SK-N-SH (cell line): Measurements from ENCODE around the gene PDE4D. TPM values are rescaled to one million over a fixed set of nuclear protein-coding genes. Genes with fewer than 3 reads are reported as not detected.

Source experiments
- CTCF ChIA-PET: fragments of 300-600, 350-600 bp; formaldehyde crosslinking; extraction: SDS; loops from one replicate; lab custom pipeline; 2021; lab: Yijun Ruan, JAX
- POLR2A ChIA-PET: fragments of 350-600 bp; sonication (Branson Sonifier 250); formaldehyde crosslinking; extraction: SDS; loops from one replicate; lab custom pipeline; 2020; ENCODE audit warnings: antibody characterized with exemption, inconsistent platforms; lab: Yijun Ruan, JAX
- DNase-seq: peaks from one replicate; pipeline ENCODE4 v3.0.0; 2012
- H2AFZ ChIP-seq: fragments of 200-600 bp; sonication (generic); 2 replicates; pipeline ENCODE4 v1.8.1; 2016; ENCODE audit warnings: antibody characterized with exemption, mild to moderate bottlenecking, low read depth
- H3F3A ChIP-seq: fragments of 200-600 bp; sonication (generic); replicated peaks from 2 replicates; pipeline ENCODE3; 2016; ENCODE audit warnings: antibody characterized with exemption, mild to moderate bottlenecking; ENCODE audit not compliant: insufficient read depth
- H3K27ac ChIP-seq, 2 experiments: fragments of 200-500 bp in 1 of 2; fragments of 200-600 bp in 1 of 2; sonication (Bioruptor generic) in 1 of 2; sonication (generic), shearing (Covaris generic) in 1 of 2; 2 replicates each; pipeline versions ENCODE4 v1.5.1 to v1.6.1; 2014 to 2016; ENCODE audit warnings: low read depth in 2 of 2, inconsistent platforms in 1 of 2, low read length in 1 of 2, mild to moderate bottlenecking in 1 of 2, mixed read lengths in 1 of 2
- H3K27me3 ChIP-seq: fragments of 200-600 bp; sonication (generic), shearing (Covaris generic); 2 replicates; pipeline ENCODE4 v1.6.1; 2016; ENCODE audit warnings: mixed run types; ENCODE audit not compliant: insufficient read depth
- H3K36me3 ChIP-seq, 2 experiments: fragments of 200-500 bp in 1 of 2; fragments of 200-600 bp in 1 of 2; sonication (Bioruptor generic) in 1 of 2; sonication (generic) in 1 of 2; replicated peaks in 1 of 2; 2 replicates each; pipeline versions ENCODE3 to v1.5.1; 2014 to 2016; ENCODE audit warnings: low read length in 1 of 2, mild to moderate bottlenecking in 1 of 2; ENCODE audit not compliant: insufficient read depth in 2 of 2, control insufficient read depth in 1 of 2
- H3K4me1 ChIP-seq, 2 experiments: fragments of 200-500 bp in 1 of 2; fragments of 200-600 bp in 1 of 2; sonication (Bioruptor generic) in 1 of 2; sonication (generic), shearing (Covaris generic) in 1 of 2; 2 replicates each; pipeline versions ENCODE4 v1.5.1 to v1.6.1; 2014 to 2016; ENCODE audit warnings: low read depth in 1 of 2, low read length in 1 of 2, mixed run types in 1 of 2; ENCODE audit not compliant: insufficient read depth in 2 of 2, control insufficient read depth in 1 of 2
- H3K4me2 ChIP-seq: fragments of 200-600 bp; sonication (generic), shearing (Covaris generic); 2 replicates; pipeline ENCODE4 v1.6.1; 2017; ENCODE audit warnings: mixed run types
- H3K4me3 ChIP-seq, 2 experiments: fragments of 200-500 bp in 1 of 2; fragments of 200-600 bp in 1 of 2; sonication (Bioruptor generic) in 1 of 2; sonication (generic), shearing (Covaris generic) in 1 of 2; 2 replicates each; pipeline versions ENCODE4 v1.5.1 to v1.8.1; 2014 to 2016; ENCODE audit warnings: low read depth in 2 of 2, inconsistent platforms in 1 of 2, low read length in 1 of 2, mild to moderate bottlenecking in 1 of 2, mixed read lengths in 1 of 2, moderate library complexity in 1 of 2
- H3K79me2 ChIP-seq: fragments of 200-600 bp; sonication (generic); 2 replicates; pipeline ENCODE4 v1.8.1; 2017; ENCODE audit warnings: mild to moderate bottlenecking; ENCODE audit not compliant: insufficient read depth
- H3K9ac ChIP-seq: fragments of 200-600 bp; sonication (generic); 2 replicates; pipeline ENCODE4 v1.6.1; 2017; ENCODE audit warnings: mixed run types
- H3K9me2 ChIP-seq: fragments of 200-600 bp; sonication (generic); 2 replicates; pipeline ENCODE4 v1.6.1; 2017; ENCODE audit warnings: mixed run types
- H3K9me3 ChIP-seq: fragments of 200-600 bp; sonication (generic); 2 replicates; pipeline ENCODE4 v1.6.1; 2017; ENCODE audit warnings: mixed run types, mild to moderate bottlenecking, moderate library complexity
- H4K20me1 ChIP-seq: fragments of 200-600 bp; sonication (generic); 2 replicates; pipeline ENCODE4 v1.6.1; 2017; ENCODE audit warnings: mild to moderate bottlenecking, mixed run types; ENCODE audit not compliant: insufficient read depth
- ELF1 ChIP-seq: IDR thresholded peaks from 2 replicates; pipeline ENCODE4 v1.4.0; 2012
- FOSL2 ChIP-seq: IDR thresholded peaks from 2 replicates; pipeline ENCODE4 v1.4.0; 2012; ENCODE audit warnings: low read depth, mild to moderate bottlenecking, moderate library complexity, borderline replicate concordance
- FOXM1 ChIP-seq: IDR thresholded peaks from 2 replicates; pipeline ENCODE4 v1.4.0; 2012; ENCODE audit warnings: low read depth, mild to moderate bottlenecking
- GABPA ChIP-seq: IDR thresholded peaks from 2 replicates; pipeline ENCODE4 v1.4.0; 2012; ENCODE audit warnings: low read depth, mild to moderate bottlenecking
- GATA2 ChIP-seq: sonication (generic); formaldehyde crosslinking; IDR thresholded peaks from 2 replicates; pipeline ENCODE4 v1.5.0; 2020; ENCODE audit warnings: mild to moderate bottlenecking, missing genetic modification reagents
- IRF3 ChIP-seq: fragments of 150-350 bp; IDR thresholded peaks from 2 replicates; pipeline ENCODE4 v1.6.1; 2016; ENCODE audit warnings: mild to moderate bottlenecking, low read depth, low read length
- JUND ChIP-seq: IDR thresholded peaks from 2 replicates; pipeline ENCODE4 v1.4.0; 2012
- MEF2A ChIP-seq: IDR thresholded peaks from 2 replicates; pipeline ENCODE4 v1.4.0; 2012; ENCODE audit warnings: low read depth, borderline replicate concordance
- MXI1 ChIP-seq: IDR thresholded peaks from 2 replicates; pipeline ENCODE4 v1.6.1; 2012; ENCODE audit warnings: mild to moderate bottlenecking, low read depth, low read length, improper control_type of control experiment
- RXRA ChIP-seq: IDR thresholded peaks from 2 replicates; pipeline ENCODE4 v1.4.0; 2012; ENCODE audit warnings: low read depth, mild to moderate bottlenecking, borderline replicate concordance
- SIN3A ChIP-seq: IDR thresholded peaks from 2 replicates; pipeline ENCODE4 v1.6.1; 2012; ENCODE audit warnings: low read depth, mild to moderate bottlenecking, low read length, moderate library complexity, borderline replicate concordance
- SMC3 ChIP-seq: IDR thresholded peaks from 2 replicates; pipeline ENCODE4 v1.6.1; 2012; ENCODE audit warnings: low read depth, low read length, improper control_type of control experiment
- TCF12 ChIP-seq: IDR thresholded peaks from 2 replicates; pipeline ENCODE4 v1.4.0; 2012
- TEAD4 ChIP-seq: IDR thresholded peaks from 2 replicates; pipeline ENCODE4 v1.4.0; 2012; ENCODE audit warnings: mild to moderate bottlenecking, borderline replicate concordance; ENCODE audit not compliant: insufficient read depth
- USF2 ChIP-seq: fragments of 150-350 bp; IDR thresholded peaks from 2 replicates; pipeline ENCODE4 v1.6.1; 2017; ENCODE audit warnings: antibody characterized with exemption, low read length, low read depth, borderline replicate concordance
- ZBTB33 ChIP-seq: IDR thresholded peaks from 2 replicates; pipeline ENCODE4 v1.4.0; 2012; ENCODE audit warnings: low read depth, borderline replicate concordance
- whole genome bisulfite sequencing: methylation state at CpG from one replicate; pipeline ENCODE4 v1.1.6; 2017; ENCODE audit warnings: low lambda C conversion rate; 5-methylcytosine and 5-hydroxymethylcytosine counted together
- polyA plus RNA-seq, 3 experiments: library from polyadenylated mRNA; depleted of rRNA; stranded (reverse); fragments of >200 nt; gene quantifications; 2 replicates each; pipeline ENCODE4 v1.2.3, GENCODE V29; 2012

Gene PDE4D
- polyA plus RNA-seq, 1 of the 3 experiments (the other 2 are of a cell fraction): 2.4 TPM

- POLR2A ChIA-PET: no interaction called here
- Histone ChIP-seq H3K9ac (no peak overlapping the region), H3K9me2 (no peaks in the 10 kb centered on the region), H2AFZ (no peak overlapping the region), H3K36me3 (no peaks in the 10 kb centered on the region), H3K27ac (no peak overlapping the region), H3K4me3 (no peak overlapping the region), H3K4me1 (peaks cover 0 to 4% of the 10 kb centered on the region in 2 experiments; a peak in 2 of 4 replicates), H3K9me3 (no peaks in the 10 kb centered on the region), H4K20me1 (no peaks in the 10 kb centered on the region), H3F3A (peaks cover 15% of the 10 kb centered on the region), H3K79me2 (no peaks in the 10 kb centered on the region), H3K4me2 (no peak overlapping the region), H3K27me3 (no peaks in the 10 kb centered on the region)
- CTCF ChIA-PET: interaction anchor here (2.6 kb wide), 1 partner anchor 16 kb away, joined by 10 read pairs; no protein-coding TSS in a partner anchor
- TF ChIP-seq IRF3 (no peak), USF2 (no peak), SMC3 (no peak), MXI1 (no peak), GATA2 (CRISPR knock-in tag) (no peak), ZBTB33 (no peak), GABPA (no peak), FOXM1 (no peak), TEAD4 (no peak), RXRA (no peak), MEF2A (no peak), SIN3A (no peak), JUND (no peak), ELF1 (no peak), TCF12 (no peak), FOSL2 (no peak)
- 71% methylated on average over 3 of the region's 3 CpGs for WGBS
- DNase-seq: no peak
Measured at GRCh38 chr5:59522201-59522831, 371.2 kb downstream of the PDE4D start.
